Neural progenitor cell (in vitro differentiated cells): ENCODE results near the gene FUT4.

Source experiments
- CTCF ChIP-seq: fragments of 200-600 bp; sonication (generic); IDR thresholded peaks from 2 replicates; pipeline ENCODE4 v1.5.1; 2017; ENCODE audit warnings: antibody characterized with exemption, mild to moderate bottlenecking
- EZH2 ChIP-seq: fragments of 200-600 bp; sonication (generic); IDR thresholded peaks from 2 replicates; pipeline ENCODE4 v1.6.1; 2017; ENCODE audit warnings: antibody characterized with exemption, mild to moderate bottlenecking, moderate library complexity
- EZH2phosphoT487 ChIP-seq: fragments of 200-600 bp; sonication (generic); IDR thresholded peaks from 2 replicates; pipeline ENCODE4 v1.6.1; 2017; ENCODE audit warnings: antibody characterized with exemption

- no peak for TF ChIP-seq CTCF
- TF ChIP-seq EZH2phosphoT487 = no peak
- no peak for TF ChIP-seq EZH2
Measured at GRCh38 chr11:94494126-94494680, 49.5 kb upstream of the FUT4 start.
